Measurements from ENCODE around the gene SLC1A7.

Gene SLC1A7

GRCh38 chr1:53145942-53146708 is 3.7 kb upstream of the SLC1A7 start:
- Histone ChIP-seq H3K27me3 (ENCODE audit: control insufficient read depth, insufficient read depth, low read length, poor library complexity, severe bottlenecking) (no peaks in the 10 kb centered on the region), H3K9me3 (ENCODE audit: control insufficient read depth, low read length) (no peaks in the 10 kb centered on the region), H3K4me1 (ENCODE audit: control insufficient read depth, insufficient read depth, low read length) (peaks cover 8% of the 10 kb centered on the region), H3K27ac (ENCODE audit: insufficient read depth, low read depth, low read length, poor library complexity, severe bottlenecking) (no peak overlapping the region), H3K4me3 (ENCODE audit: insufficient read depth, low read depth, low read length) (no peak overlapping the region), H3K36me3 (ENCODE audit: control insufficient read depth, insufficient read depth, low read length) (no peaks in the 10 kb centered on the region)
- WGBS, 2 experiments, result 80 to 84% methylated on average over 24 of the region's 24 CpGs

- WGBS, 2 experiments, result 65% methylated on average over 5 of the region's 5 CpGs
- Histone ChIP-seq H3K27me3 (ENCODE audit: control insufficient read depth, insufficient read depth, low read length, poor library complexity, severe bottlenecking) (no peaks in the 10 kb centered on the region), H3K4me1 (ENCODE audit: control insufficient read depth, insufficient read depth, low read length) (peaks cover 11% of the 10 kb centered on the region), H3K36me3 (ENCODE audit: control insufficient read depth, insufficient read depth, low read length) (no peaks in the 10 kb centered on the region), H3K9me3 (ENCODE audit: control insufficient read depth, low read length) (no peaks in the 10 kb centered on the region), H3K4me3 (ENCODE audit: insufficient read depth, low read depth, low read length) (no peak overlapping the region), H3K27ac (ENCODE audit: insufficient read depth, low read depth, low read length, poor library complexity, severe bottlenecking) (no peak overlapping the region)
These were observed 3.1 kb upstream of the SLC1A7 start for GRCh38 chr1:53145619-53145941.

- H3K27ac ChIP-seq (ENCODE audit: insufficient read depth, low read depth, low read length, poor library complexity, severe bottlenecking), result no peak overlapping the region
- WGBS, 2 experiments, result 86 to 89% methylated on average over 11 of the region's 11 CpGs
- H3K27me3 ChIP-seq (ENCODE audit: control insufficient read depth, insufficient read depth, low read length, poor library complexity, severe bottlenecking), result no peaks in the 10 kb centered on the region
- H3K4me3 ChIP-seq (ENCODE audit: insufficient read depth, low read depth, low read length), result no peak overlapping the region
- H3K4me1 ChIP-seq (ENCODE audit: control insufficient read depth, insufficient read depth, low read length), result peaks cover 11% of the 10 kb centered on the region
- no peaks in the 10 kb centered on the region for H3K9me3 ChIP-seq (ENCODE audit: control insufficient read depth, low read length)
- H3K36me3 ChIP-seq (ENCODE audit: control insufficient read depth, insufficient read depth, low read length), result no peaks in the 10 kb centered on the region
These were observed 2.7 kb upstream of the SLC1A7 start for GRCh38 chr1:53145051-53145600.

DNA sequence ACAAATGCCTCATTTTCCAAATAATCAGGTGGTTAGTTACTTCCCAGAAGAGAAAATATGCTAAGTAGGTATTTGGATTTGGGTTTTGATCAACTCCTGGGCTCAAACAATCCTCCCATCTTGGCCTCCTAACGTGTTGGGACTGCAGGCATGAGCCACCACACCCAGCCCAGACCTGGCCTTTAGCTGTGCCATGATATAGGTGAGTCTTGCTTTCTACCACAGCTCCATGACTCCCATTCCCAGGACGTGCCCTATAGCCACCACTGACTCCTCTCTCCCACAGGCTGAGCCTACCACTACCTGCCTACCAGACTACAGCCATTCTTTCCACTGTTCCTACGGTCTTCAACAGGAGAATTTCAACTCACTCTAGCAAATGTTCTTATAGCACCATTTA is 1.8 kb upstream of the SLC1A7 start:
- WGBS, 2 experiments, result 71 to 78% methylated on average over 3 of the region's 3 CpGs
- no peaks in the 10 kb centered on the region for H3K27me3 ChIP-seq (ENCODE audit: control insufficient read depth, insufficient read depth, low read length, poor library complexity, severe bottlenecking)
- no peaks in the 10 kb centered on the region for H3K9me3 ChIP-seq (ENCODE audit: control insufficient read depth, low read length)

GRCh38 chr1:53143527-53143926 is 1.1 kb upstream of the SLC1A7 start:
- Histone ChIP-seq H3K9me3 (ENCODE audit: control insufficient read depth, low read length) (no peaks in the 10 kb centered on the region), H3K27me3 (ENCODE audit: control insufficient read depth, insufficient read depth, low read length, poor library complexity, severe bottlenecking) (no peaks in the 10 kb centered on the region), H3K27ac (ENCODE audit: insufficient read depth, low read depth, low read length, poor library complexity, severe bottlenecking) (no peak overlapping the region), H3K36me3 (ENCODE audit: control insufficient read depth, insufficient read depth, low read length) (no peaks in the 10 kb centered on the region), H3K4me3 (ENCODE audit: insufficient read depth, low read depth, low read length) (no peak overlapping the region), H3K4me1 (ENCODE audit: control insufficient read depth, insufficient read depth, low read length) (peaks cover 11% of the 10 kb centered on the region)
- WGBS, 2 experiments, result 74 to 86% methylated on average over 4 of the region's 4 CpGs

More for the DNA sequence above, 1.8 kb upstream of the SLC1A7 start:
- Histone ChIP-seq H3K36me3 (ENCODE audit: control insufficient read depth, insufficient read depth, low read length) (no peaks in the 10 kb centered on the region), H3K4me1 (ENCODE audit: control insufficient read depth, insufficient read depth, low read length) (peaks cover 11% of the 10 kb centered on the region), H3K4me3 (ENCODE audit: insufficient read depth, low read depth, low read length) (no peak overlapping the region), H3K27ac (ENCODE audit: insufficient read depth, low read depth, low read length, poor library complexity, severe bottlenecking) (no peak overlapping the region)

DNA sequence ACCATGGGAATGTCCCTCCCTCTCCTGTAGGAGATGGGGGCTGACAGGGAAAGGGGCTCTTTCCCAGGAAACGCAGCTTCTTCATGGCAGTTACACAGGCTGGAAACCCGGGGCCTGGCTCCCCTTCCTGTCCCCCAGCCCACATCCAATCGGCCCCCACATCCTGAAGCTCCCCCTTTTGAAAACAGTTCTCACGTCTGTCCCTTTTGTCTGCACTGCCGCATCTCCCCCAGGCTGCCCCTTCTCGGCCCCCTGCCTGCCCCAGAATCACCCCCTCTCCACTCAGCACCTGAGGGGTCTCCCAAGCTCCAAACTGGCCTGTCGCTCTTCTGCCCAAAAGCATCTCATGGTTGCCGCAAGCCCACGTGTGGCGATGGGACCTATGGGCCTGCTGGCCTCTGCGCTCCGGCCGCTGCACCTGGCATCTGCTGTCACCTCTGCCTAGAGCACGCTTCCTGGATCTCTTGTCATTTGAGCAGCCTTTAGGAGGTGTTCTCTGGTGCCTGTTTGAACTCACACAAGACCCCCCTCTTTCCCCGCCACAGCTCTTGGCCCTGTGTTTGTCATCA is 867 bp downstream of the SLC1A7 start:
- Histone ChIP-seq H3K27ac (ENCODE audit: insufficient read depth, low read depth, low read length, poor library complexity, severe bottlenecking) (no peak overlapping the region), H3K36me3 (ENCODE audit: control insufficient read depth, insufficient read depth, low read length) (no peaks in the 10 kb centered on the region), H3K9me3 (ENCODE audit: control insufficient read depth, low read length) (peaks cover 2% of the 10 kb centered on the region), H3K4me3 (ENCODE audit: insufficient read depth, low read depth, low read length) (no peak overlapping the region), H3K4me1 (ENCODE audit: control insufficient read depth, insufficient read depth, low read length) (peaks cover 10% of the 10 kb centered on the region), H3K27me3 (ENCODE audit: control insufficient read depth, insufficient read depth, low read length, poor library complexity, severe bottlenecking) (no peaks in the 10 kb centered on the region)
- WGBS, 2 experiments, result 81 to 82% methylated on average over 15 of the region's 15 CpGs

- Histone ChIP-seq H3K27me3 (ENCODE audit: control insufficient read depth, insufficient read depth, low read length, poor library complexity, severe bottlenecking) (no peaks in the 10 kb centered on the region), H3K4me1 (ENCODE audit: control insufficient read depth, insufficient read depth, low read length) (peaks cover 6% of the 10 kb centered on the region), H3K4me3 (ENCODE audit: insufficient read depth, low read depth, low read length) (no peak overlapping the region), H3K36me3 (ENCODE audit: control insufficient read depth, insufficient read depth, low read length) (no peaks in the 10 kb centered on the region), H3K9me3 (ENCODE audit: control insufficient read depth, low read length) (peaks cover 2% of the 10 kb centered on the region), H3K27ac (ENCODE audit: insufficient read depth, low read depth, low read length, poor library complexity, severe bottlenecking) (no peak overlapping the region)
- 94 to 95% methylated on average over 2 to 3 of the region's 3 CpGs for WGBS, 2 experiments
These were observed 2.0 kb downstream of the SLC1A7 start for GRCh38 chr1:53140451-53140850.

DNA sequence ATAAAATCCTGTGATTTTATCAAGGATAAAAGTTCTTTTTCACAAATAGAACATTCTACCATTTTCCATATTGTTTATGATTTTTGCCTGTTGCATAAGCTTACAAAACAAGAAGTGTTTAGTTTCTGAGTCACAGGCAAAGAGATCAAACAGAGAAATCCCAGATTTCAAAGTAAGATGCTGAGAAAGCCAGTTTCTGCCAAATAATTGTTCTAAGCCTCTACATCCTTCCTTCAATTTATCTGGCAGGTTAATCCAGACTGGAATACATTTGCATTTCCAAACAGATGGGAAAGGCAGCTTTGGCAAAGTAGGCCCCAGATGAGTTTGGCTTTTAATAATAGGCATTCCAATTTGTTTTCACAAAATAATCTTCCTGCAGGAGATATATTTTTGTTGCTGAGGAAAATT is 2.5 kb downstream of the SLC1A7 start:
- Histone ChIP-seq H3K9me3 (ENCODE audit: control insufficient read depth, low read length) (peaks cover 2% of the 10 kb centered on the region), H3K4me3 (ENCODE audit: insufficient read depth, low read depth, low read length) (no peak overlapping the region), H3K27ac (ENCODE audit: insufficient read depth, low read depth, low read length, poor library complexity, severe bottlenecking) (no peak overlapping the region), H3K27me3 (ENCODE audit: control insufficient read depth, insufficient read depth, low read length, poor library complexity, severe bottlenecking) (no peaks in the 10 kb centered on the region), H3K36me3 (ENCODE audit: control insufficient read depth, insufficient read depth, low read length) (no peaks in the 10 kb centered on the region), H3K4me1 (ENCODE audit: control insufficient read depth, insufficient read depth, low read length) (peaks cover 6% of the 10 kb centered on the region)

- WGBS, 2 experiments, result 92 to 96% methylated on average over 8 of the region's 8 CpGs
- no peak overlapping the region for H3K27ac ChIP-seq (ENCODE audit: insufficient read depth, low read depth, low read length, poor library complexity, severe bottlenecking)
These were observed 3.2 kb downstream of the SLC1A7 start for GRCh38 chr1:53138991-53139884.

GRCh38 chr1:53137729-53138128 is 4.7 kb downstream of the SLC1A7 start:
- WGBS, 2 experiments, result 83 to 88% methylated on average over 1 of the region's 1 CpG
- H3K27me3 ChIP-seq (ENCODE audit: control insufficient read depth, insufficient read depth, low read length, poor library complexity, severe bottlenecking), result no peaks in the 10 kb centered on the region
- H3K36me3 ChIP-seq (ENCODE audit: control insufficient read depth, insufficient read depth, low read length), result no peaks in the 10 kb centered on the region
- peaks cover 2% of the 10 kb centered on the region for H3K9me3 ChIP-seq (ENCODE audit: control insufficient read depth, low read length)
- peaks cover 6% of the 10 kb centered on the region for H3K4me1 ChIP-seq (ENCODE audit: control insufficient read depth, insufficient read depth, low read length)
- no peak overlapping the region for H3K4me3 ChIP-seq (ENCODE audit: insufficient read depth, low read depth, low read length)
- no peak overlapping the region for H3K27ac ChIP-seq (ENCODE audit: insufficient read depth, low read depth, low read length, poor library complexity, severe bottlenecking)

More at GRCh38 chr1:53138991-53139884, 3.2 kb downstream of the SLC1A7 start:
- H3K36me3 ChIP-seq (ENCODE audit: control insufficient read depth, insufficient read depth, low read length), result no peaks in the 10 kb centered on the region
- no peak overlapping the region for H3K4me3 ChIP-seq (ENCODE audit: insufficient read depth, low read depth, low read length)
- no peaks in the 10 kb centered on the region for H3K27me3 ChIP-seq (ENCODE audit: control insufficient read depth, insufficient read depth, low read length, poor library complexity, severe bottlenecking)
- H3K4me1 ChIP-seq (ENCODE audit: control insufficient read depth, insufficient read depth, low read length), result peaks cover 6% of the 10 kb centered on the region
- peaks cover 2% of the 10 kb centered on the region for H3K9me3 ChIP-seq (ENCODE audit: control insufficient read depth, low read length)

Measured in ectodermal cell (in vitro differentiated cells).